Activated CD4-positive, CD25-positive, alpha-beta regulatory T cell treated with anti-CD3 and anti-CD28 coated beads, Interleukin-2, amount 50 U/mL, for 72 hours (primary cell): ENCODE data around the gene GRM4.
"Not testable (repeated sequence)": the region's sequence is repeated elsewhere in the genome, so short reads cannot be mapped to it uniquely, and the experiment has no call there.

Source experiments
- DNase-seq: peaks from one replicate; pipeline ENCODE4 v3.0.0; 2021

The GRM4 gene

GRCh38 chr6:34146021-34146782 is at the start of gene GRM4:
Gene GRM4, minus strand, starts transcription at chr6:34146087. Its CDS starts 12,591 bp downstream, at chr6:34133496.
- DNase-seq = no peak

GRCh38 chr6:34194772-34195171 is 48.9 kb upstream of the GRM4 start:
- DNase-seq = no peak

GRCh38 chr6:34190504-34191122 is 44.7 kb upstream of the GRM4 start:
- no peak for DNase-seq

GRCh38 chr6:34189806-34190503 is 44.1 kb upstream of the GRM4 start:
- DNase-seq = no peak

- not testable (repeated sequence) for DNase-seq
Observed at GRCh38 chr6:34184726-34185125, 38.8 kb upstream of the GRM4 start.

- DNase-seq = peak; percentile 49
Observed at GRCh38 chr6:34182751-34183531, 37.1 kb upstream of the GRM4 start.

- DNase-seq = no peak
Observed at GRCh38 chr6:34181908-34182307, 36.0 kb upstream of the GRM4 start.

- DNase-seq = no peak
Observed at GRCh38 chr6:34179106-34179720, 33.3 kb upstream of the GRM4 start.

GRCh38 chr6:34178357-34179105 is 32.6 kb upstream of the GRM4 start:
- no peak for DNase-seq

GRCh38 chr6:34177181-34177591 is 31.3 kb upstream of the GRM4 start:
- no peak for DNase-seq

- DNase-seq = no peak
Observed at GRCh38 chr6:34176261-34177031, 30.6 kb upstream of the GRM4 start.

GRCh38 chr6:34174846-34175399 is 29.0 kb upstream of the GRM4 start:
- DNase-seq = no peak

- DNase-seq = no peak
Observed at GRCh38 chr6:34172961-34173775, 27.3 kb upstream of the GRM4 start.

- DNase-seq = no peak
Observed at GRCh38 chr6:34170346-34170745, 24.5 kb upstream of the GRM4 start.

- DNase-seq = no peak
Observed at GRCh38 chr6:34169897-34170296, 24.0 kb upstream of the GRM4 start.

- DNase-seq = no peak
Observed at GRCh38 chr6:34161857-34162515, 16.1 kb upstream of the GRM4 start.

GRCh38 chr6:34159844-34160243 is 14.0 kb upstream of the GRM4 start:
- DNase-seq = no peak

GRCh38 chr6:34158876-34159275 is 13.0 kb upstream of the GRM4 start:
- no peak for DNase-seq

GRCh38 chr6:34157851-34158250 is 12.0 kb upstream of the GRM4 start:
- no peak for DNase-seq
